Endometrium (tissue), 2 donors: ENCODE data around the gene SDK1.

Experiments
- FAIRE-seq: peaks from 2 replicates; lab custom pipeline; 2012; peaks lifted over from hg19 to GRCh38; lab: Jason Lieb, UNC
- donor health status: control.
- donor health status: control.

The SDK1 gene

GRCh38 chr7:4182605-4183300, 881.7 kb downstream of the SDK1 start:
- FAIRE-seq = no peak

GRCh38 chr7:4184653-4185052, 883.6 kb downstream of the SDK1 start:
- no peak for FAIRE-seq

DNA sequence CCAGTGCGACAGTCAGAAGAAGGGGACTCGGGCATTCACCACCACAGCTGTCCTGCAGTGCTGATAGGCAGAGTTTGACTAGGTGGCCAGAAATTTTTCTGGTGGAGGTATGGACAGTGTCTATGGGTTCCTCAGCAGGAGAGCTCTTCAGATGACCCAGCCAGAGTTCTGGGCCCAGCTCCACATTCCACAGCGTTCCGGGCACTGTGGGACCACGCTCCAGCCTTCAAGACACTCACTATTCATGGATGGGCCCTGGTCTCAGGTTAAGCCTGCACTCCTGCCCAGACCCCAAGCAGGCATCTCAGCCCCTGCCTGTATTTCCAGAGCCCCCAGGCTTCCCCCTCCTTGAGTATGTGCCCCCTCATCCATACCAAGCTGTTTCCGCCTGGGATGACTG, 884.1 kb downstream of the SDK1 start:
- no peak for FAIRE-seq

DNA sequence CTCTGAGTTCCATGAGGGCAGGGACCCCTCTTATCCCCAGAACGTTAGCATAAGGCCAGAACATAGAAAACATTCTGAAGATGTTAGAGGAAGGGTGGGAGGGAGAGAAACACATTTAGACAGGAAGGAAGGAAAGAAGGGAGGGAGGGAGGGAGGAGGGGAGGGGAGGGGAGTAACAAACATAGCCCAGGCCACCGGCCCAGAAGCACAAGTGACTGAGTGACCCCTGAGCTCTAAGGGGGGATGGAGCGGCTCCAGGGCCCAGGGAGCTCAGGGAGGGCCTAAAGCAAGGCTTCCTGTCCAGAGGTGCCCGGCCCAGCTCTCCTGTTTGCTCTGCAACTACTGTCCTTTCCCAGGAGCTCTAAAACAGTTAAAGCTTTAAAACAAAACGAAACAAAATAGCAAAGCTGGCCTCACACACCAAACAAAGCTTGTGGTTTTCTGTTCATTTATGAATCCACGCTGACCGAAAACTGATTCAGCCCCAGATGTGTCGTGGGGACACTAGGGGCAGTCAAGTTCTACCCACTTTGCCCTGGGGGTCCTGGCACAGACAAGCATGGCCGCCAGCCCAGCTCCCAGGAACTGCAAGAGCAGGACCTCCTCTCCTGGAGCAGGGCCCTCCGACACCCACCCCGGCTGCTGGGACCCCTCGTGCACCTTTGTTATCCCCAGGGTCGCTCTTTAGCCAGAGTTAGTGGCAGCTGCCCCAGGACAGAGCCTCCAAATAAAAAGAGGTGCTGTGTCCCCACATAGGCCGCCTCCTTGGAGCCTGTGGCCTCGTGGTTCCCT, 884.9 kb downstream of the SDK1 start:
- FAIRE-seq = no peak

DNA sequence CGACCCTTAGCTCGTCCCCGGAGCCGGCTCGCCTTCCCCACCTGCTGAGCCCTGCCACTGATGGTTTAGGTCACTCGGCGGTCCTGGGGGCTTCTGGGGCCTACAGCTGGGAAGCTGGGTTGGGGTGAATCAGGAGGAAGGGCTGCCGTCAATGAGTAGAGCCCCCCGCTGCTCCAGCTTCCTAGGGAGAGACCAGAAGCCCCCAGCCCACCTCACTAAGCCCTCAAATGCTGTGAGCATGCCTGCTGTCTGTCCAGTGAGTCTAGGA, 885.4 kb downstream of the SDK1 start:
- no peak for FAIRE-seq

- no peak for FAIRE-seq
Observed at GRCh38 chr7:4188651-4189050, 887.6 kb downstream of the SDK1 start.

- peak; percentile 79 for FAIRE-seq
Observed at GRCh38 chr7:4189131-4189570, 888.1 kb downstream of the SDK1 start.

GRCh38 chr7:4190010-4190981, 889.2 kb downstream of the SDK1 start:
- no peak for FAIRE-seq

GRCh38 chr7:4191046-4191445, 890.0 kb downstream of the SDK1 start:
- no peak for FAIRE-seq

DNA sequence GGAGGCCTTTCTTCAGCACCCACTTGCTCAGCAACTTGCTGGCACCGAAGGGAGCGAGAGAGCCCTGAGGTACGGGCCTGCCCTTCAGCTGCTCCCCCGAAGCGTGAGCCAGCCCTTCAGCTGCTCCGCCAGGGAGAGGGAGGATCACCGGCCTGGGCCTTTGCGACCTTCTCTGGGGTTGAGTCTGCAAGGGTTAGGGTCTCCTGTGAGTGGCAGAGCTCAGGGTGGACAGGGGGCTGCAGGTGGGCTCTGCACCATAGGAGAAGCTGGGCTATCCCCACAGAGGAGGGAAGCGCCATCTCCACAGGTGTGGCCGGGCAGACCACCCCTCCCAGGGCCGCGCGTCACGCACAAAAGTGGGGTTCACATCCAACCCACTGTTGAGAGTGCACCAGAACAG, 890.5 kb downstream of the SDK1 start:
- FAIRE-seq = no peak

DNA sequence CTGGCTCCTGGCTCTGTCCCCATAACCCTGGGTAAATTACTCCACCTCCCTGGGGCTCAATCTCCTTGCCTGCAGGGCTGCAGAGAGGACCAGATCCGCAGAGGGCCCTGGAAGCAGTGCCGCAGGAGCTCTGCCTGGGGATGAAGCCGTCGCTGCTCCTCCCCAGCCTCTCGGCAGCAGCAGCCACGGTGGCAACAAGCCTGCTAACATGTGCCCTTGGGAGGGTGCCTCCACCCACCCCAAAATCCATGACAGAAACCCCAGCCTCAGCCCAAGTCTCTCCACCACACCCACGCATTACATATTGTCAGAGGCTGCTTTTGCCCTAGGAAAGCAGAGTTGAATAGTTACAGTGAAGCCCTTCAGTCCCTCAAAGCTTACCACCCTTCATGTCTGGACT, 894.6 kb downstream of the SDK1 start:
- no peak for FAIRE-seq

DNA sequence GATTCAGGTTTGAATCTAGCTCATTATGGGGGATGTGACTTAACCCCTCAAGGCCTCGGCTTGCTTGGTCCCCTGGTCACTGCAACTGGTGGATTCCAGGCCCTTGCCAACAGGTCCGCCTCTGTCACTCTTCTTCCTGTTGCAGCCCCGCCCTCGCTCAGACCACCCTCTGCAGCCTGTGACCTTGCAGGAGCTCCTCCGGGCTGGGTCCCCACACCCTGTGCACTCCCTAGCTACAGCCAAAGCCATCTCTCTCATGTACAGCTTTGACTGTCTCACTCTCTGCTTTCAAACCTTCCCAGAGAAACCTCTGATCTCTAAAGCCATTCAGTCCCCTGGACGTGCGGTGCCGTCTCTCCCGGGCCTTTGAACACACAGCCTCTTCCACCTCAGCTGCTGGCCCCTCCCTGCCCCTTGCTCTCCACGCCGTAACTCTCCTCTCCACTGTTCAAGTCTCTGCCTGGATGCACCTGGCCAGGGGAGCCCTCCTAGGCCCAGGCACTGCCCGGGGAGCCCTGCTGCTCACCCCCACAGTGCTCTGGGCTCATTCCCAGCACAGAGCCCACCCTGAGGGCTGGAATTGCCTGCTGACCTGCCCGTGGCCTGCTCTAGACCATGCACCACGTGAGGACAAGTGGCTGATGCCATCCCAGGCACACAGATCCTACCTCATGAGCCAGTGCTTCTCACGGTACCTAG, 895.2 kb downstream of the SDK1 start:
- FAIRE-seq = no peak

DNA sequence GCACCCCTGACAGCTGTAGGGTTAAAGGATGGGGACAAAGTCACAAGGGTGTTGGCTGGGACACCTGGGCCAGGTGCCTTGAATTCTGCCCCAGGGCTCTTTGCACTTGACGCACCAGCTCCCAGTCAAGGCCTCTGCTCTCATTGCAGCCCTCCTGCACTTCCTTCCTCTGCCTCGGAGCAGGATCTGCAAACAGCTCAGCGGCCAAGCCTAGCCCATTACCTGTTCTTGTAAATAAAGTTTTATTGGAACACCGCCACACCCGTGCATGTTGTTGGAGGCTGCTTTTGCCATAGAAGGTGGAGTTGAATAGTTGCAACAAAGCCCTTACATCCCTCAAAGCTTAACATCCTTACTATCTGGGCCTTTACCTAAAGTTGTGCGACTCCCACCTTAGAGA, 897.2 kb downstream of the SDK1 start:
- no peak for FAIRE-seq

GRCh38 chr7:4200546-4201094, 899.6 kb downstream of the SDK1 start:
- no peak for FAIRE-seq

- no peak for FAIRE-seq
Observed at GRCh38 chr7:4201566-4201965, 900.5 kb downstream of the SDK1 start.

DNA sequence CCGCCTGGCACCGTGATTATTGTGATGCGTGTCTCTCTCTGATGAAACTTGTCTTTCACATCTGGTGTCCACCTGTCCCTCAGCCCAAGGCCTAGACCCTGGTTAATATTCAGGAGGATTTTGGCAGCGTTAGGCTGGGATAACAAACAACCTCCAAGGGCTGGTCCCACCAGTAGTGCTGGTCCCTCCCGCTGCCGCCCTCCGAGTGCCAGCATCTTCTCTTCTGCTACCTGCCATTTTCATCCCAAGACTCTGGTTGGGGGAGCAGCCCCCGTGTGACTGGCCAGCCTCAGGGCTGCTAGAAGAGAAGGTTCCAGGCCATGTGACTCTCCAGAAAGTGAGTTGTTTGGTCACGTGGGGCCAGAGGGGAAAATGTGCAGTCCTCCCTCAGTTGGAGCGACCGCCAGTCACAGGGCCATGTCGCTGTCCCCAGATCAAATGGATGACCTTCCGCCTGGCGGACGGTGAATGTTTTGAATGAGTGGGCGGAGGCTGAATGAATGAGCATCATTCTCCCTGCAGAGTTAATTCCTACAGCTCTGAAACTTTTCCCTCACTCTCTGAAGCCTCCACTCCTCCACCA, 901.2 kb downstream of the SDK1 start:
- FAIRE-seq = no peak

GRCh38 chr7:4202954-4203353, 901.9 kb downstream of the SDK1 start:
- no peak for FAIRE-seq

- peak; percentile 88 for FAIRE-seq
Observed at GRCh38 chr7:4203626-4204512, 902.8 kb downstream of the SDK1 start.

DNA sequence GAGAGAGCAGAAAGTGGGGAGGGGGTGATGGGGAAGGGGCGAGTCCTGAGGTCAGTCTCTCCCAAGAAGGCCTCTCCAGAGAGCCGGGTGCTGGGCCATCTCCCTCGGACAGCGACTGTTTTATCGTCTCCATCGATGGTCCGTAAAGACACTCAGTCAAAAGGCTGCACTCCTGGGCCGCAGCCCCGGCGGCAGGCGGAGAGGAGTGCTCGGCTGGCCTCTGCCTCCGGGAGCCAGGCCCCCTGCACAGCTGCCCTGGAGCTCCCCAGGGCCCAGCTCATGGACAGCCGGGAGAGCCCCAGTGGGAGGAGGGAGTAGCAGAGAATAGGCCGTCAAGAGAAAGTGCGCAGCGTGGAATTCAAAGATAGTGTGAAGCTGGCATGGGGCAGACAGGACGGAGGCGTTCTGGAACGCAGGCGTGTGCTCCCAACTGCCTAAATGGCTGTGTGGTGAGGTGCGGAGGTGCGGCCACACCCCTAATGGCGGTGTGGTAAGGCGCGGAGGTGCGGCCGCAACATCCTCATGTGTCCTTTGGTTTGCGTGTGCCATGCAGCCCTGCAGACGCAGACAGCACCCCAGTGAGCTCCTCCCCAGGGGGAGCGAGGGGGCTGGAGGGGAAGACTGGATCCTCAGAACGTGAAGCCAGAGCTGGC, 903.6 kb downstream of the SDK1 start:
- FAIRE-seq = no peak

DNA sequence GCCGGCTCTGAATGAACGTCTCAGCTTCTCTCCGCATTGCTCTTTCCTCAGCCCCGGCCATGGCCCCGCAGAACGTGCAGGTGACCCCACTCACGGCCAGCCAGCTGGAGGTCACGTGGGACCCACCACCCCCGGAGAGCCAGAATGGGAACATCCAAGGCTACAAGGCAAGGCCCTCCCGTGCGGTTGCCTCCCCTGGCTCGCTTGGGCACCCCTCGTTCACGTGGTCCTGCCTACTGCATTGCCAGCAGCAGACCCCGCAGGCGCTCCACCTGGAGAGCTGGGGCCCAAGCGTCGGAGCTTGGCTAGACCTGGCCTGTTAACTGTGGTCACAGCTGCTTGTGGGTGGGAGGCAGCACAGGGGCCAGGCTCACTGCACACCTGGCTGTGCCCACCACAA, 904.8 kb downstream of the SDK1 start:
- no peak for FAIRE-seq
